T-helper 2 cell (primary cell): Measurements from ENCODE around the gene STARD8.
"Not testable (repeated sequence)": the region's sequence is repeated elsewhere in the genome, so short reads cannot be mapped to it uniquely, and the experiment has no call there.

Source experiments
- DNase-seq, 5 experiments: peaks; one replicate each; pipeline versions ENCODE4 v3.0.0 to v3.0.0-alpha.2; 2012 to 2022
- total RNA-seq, 2 donors: gene quantifications; one replicate each; lab custom pipeline; 2026; lab: John Stamatoyannopoulos, UW

STARD8 gene, protein sequence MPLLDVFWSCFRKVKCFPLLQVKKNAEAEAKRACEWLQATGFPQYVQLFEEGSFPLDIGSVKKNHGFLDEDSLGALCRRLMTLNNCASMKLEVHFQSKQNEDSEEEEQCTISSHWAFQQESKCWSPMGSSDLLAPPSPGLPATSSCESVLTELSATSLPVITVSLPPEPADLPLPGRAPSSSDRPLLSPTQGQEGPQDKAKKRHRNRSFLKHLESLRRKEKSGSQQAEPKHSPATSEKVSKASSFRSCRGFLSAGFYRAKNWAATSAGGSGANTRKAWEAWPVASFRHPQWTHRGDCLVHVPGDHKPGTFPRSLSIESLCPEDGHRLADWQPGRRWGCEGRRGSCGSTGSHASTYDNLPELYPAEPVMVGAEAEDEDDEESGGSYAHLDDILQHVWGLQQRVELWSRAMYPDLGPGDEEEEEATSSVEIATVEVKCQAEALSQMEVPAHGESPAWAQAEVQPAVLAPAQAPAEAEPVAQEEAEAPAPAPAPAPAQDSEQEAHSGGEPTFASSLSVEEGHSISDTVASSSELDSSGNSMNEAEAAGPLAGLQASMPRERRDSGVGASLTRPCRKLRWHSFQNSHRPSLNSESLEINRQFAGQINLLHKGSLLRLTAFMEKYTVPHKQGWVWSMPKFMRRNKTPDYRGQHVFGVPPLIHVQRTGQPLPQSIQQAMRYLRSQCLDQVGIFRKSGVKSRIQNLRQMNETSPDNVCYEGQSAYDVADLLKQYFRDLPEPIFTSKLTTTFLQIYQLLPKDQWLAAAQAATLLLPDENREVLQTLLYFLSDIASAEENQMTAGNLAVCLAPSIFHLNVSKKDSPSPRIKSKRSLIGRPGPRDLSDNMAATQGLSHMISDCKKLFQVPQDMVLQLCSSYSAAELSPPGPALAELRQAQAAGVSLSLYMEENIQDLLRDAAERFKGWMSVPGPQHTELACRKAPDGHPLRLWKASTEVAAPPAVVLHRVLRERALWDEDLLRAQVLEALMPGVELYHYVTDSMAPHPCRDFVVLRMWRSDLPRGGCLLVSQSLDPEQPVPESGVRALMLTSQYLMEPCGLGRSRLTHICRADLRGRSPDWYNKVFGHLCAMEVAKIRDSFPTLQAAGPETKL
- 0.62 to 1.0 reads per million in 2 donors for total RNA-seq

DNA sequence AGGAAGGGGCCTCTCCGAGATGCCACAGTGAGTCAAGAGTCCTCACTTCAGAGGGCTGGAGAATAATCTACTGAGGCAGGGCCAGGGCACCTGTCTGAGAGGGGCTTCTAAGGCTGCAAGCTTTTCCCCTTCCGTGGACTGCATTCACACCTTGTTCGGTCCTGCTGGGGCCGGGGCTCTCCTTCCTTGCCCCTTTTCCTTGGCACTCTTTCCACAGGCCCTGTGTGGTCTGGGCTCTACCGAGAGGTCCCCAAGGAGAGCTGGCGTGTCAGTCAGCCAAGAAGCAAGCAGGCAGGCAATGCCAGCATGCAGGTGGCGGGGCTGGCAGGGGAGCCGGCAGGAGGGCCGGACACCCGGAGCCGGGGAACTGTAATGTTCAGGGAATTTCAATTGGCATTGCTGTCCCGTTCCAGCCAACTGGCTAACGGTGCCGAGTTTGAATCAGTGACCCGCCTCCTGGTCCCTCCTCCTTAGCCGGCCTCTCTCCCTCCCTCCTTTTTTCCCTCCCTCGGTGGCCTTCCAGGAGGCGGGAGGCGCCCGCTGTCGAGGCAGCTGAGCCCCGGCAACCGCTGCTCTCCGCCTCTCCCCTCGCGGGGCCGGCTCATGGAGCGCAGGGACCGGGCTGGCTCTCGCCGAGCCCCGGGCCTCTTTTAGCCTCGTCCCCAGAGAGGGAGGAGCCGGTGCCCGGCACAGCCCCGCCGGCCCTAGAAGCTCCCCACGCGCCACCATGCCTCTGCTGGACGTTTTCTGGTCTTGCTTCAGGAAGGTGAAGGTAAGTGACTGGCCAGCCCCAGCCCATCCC, at the start of gene STARD8:
TSS of gene STARD8 (plus strand) at position 511 of the 802 bp plus-strand sequence. CDS start at position 728, 217 bp downstream.
- DNase-seq = no peak

- no peak for DNase-seq
Observed at GRCh38 chrX:68598841-68599240, 48.6 kb upstream of the STARD8 start.

GRCh38 chrX:68599256-68600152, 48.0 kb upstream of the STARD8 start:
- DNase-seq = no peak

DNA sequence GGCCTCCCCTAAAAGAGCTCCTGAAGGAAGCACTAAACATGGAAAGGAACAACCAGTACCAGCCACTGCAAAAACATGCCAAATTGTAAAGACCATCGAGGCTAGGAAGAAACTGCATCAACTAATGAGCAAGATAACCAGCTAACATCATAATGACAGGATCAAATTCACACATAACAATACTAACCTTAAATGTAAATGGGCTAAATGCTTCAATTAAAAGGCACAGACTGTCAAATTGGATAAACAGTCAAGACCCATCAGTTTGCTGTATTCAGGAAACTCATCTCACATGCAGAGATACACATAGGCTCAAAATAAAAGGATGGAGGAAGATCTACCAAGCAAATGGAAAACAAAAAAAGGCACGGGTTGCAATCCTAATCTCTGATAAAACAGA, 43.2 kb upstream of the STARD8 start:
- not testable (repeated sequence) for DNase-seq

DNA sequence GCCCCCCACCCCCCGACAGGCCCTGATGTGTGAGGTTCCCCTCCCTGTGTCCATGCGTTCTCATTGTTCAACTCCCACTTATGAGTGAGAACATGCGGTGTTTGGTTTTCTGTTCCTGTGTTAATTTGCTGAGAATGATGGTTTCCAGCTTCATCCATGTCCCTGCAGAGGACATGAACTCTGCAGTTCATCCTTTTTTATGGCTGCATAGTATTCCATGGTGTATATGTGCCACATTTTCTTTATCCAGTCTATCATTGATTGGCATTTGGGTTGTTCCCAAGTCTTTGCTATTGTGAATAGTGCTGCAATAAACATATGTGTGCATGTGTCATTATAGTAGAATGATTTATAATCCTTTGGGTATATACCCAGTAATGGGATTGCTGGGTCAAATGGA, 32.7 kb upstream of the STARD8 start:
- not testable (repeated sequence) for DNase-seq

GRCh38 chrX:68627986-68628385, 19.5 kb upstream of the STARD8 start:
- DNase-seq = no peak

GRCh38 chrX:68629936-68630335, 17.5 kb upstream of the STARD8 start:
- not testable (repeated sequence) for DNase-seq

GRCh38 chrX:68631336-68631735, 16.1 kb upstream of the STARD8 start:
- DNase-seq = no peak

- no peak for DNase-seq
Observed at GRCh38 chrX:68632491-68632890, 15.0 kb upstream of the STARD8 start.

GRCh38 chrX:68633981-68634380, 13.5 kb upstream of the STARD8 start:
- no peak for DNase-seq

DNA sequence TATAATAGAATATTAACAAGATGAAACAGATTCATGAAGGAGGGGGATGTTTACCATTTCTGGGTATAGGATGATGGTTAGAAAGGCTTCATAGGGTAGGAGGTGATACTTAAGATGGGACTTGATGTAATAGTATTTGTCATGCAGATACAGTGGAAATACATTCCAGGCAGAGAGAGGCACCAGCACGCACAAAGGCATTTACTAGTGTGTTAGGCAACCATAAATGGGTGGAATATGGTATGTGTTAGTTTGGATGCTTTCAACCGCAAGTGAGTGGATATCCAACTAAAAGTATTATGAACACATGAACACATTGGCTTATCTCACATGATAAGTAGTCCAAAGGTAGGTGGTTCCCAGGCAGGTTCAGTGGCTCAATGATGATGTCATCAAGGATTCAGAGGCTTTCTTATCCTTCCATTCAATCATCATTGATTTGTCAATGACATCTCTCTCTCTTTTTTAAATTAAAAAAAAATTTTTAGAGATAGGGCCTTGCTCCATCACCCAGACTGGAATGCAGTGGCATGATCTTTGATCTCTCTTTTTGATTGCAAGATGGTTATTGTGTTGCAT, 12.7 kb upstream of the STARD8 start:
- DNase-seq = no peak

DNA sequence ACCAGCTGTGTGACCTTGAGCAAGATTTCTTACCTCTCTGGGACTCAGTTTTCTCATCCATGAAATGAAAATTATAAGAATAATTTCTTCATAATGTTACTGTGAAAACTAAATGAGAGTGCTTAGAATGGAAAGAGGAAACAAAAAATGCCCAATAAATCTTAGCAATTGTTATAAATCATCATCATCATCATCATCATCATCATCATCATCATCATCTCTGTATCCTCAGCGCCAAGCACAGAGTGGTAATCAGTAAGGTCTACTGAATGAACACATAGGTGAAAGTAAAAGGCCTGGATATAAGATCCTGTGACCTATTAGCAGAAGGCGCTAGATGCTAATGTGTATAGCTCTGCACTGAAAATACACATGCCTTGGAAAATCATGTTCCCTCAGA, 6.8 kb upstream of the STARD8 start:
- no peak for DNase-seq

DNA sequence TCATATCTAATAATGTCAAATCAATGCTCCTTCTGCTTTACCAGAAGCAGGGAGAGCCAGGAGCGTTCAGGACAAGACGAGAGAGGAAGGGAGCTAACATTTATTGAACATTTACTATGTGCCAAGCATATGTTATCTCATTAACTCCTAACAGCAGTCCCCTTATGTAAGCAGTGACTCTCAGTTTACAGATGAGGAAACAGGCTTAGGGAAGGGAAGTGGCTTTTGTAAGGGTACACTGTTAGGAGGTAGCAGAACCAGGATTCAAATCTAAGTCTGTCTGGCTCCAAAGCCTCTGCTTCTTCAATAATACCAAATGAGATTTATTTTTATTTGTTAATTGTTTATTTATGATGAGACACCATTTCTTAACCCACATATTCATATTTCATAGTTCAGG, 2.6 kb upstream of the STARD8 start:
- no peak for DNase-seq

DNA sequence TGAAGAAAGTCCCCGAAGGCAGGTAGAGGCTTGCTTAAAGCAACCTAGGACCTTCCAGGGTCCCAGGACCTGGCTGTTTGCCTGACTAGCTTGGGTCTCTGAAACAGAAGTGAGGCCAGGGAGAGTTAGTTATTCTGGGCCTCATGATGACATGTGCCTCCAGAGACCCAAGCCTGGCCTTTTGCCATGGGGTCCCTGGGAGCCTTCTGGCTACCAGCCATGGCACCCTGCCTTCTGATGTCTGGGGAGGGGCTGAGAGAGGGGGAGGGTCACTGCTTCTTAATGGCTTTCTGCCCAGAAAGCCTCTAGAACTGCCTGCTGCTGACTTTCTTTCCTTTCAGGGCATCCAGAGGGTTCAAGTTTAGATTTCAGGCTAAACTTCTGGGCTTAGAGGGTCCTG, 1.0 kb upstream of the STARD8 start:
- no peak for DNase-seq

GRCh38 chrX:68648960-68649359, 1.5 kb downstream of the STARD8 start:
- no peak for DNase-seq

DNA sequence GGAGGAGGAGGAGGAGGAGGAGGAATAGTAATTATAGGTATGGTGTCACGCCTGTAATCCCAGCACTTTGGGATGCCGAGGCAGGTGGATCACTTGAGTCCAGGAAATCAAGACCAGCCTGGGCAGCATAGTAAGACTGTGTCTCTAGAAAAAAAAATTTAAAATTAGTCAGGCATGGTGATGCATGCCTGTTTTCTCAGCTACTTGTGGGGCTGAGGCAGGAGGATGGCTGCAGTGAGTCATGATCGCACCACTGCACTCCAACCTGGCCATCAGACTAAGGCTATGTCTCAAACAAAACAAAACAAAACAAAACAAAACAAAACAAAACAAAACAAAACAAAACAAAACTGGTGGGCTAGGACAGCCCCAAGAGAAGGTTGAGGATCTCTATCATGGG, 3.0 kb downstream of the STARD8 start:
- DNase-seq = no peak

DNA sequence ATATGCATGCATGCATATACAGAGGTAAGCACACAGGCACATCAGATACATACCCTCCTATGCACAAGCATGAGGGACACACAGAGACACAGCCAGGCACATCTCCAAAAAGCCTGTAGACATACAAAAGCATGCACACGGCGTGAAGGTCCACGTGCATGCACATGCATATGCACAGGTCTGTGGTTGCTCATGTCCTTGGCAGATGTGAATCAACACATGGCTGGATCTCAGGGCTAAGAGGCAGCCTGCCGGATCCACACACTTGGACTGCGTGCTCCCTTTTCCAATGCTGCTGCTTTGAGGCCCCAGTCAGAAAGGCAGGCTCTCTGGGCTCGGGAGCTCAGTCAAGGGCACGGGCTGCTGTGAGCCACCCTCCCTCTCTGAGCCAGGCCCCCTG, 3.6 kb downstream of the STARD8 start:
- DNase-seq = no peak

- peak in 1 of 5 experiments; percentile 9 for DNase-seq
Observed at GRCh38 chrX:68652326-68653170, 5.1 kb downstream of the STARD8 start.

DNA sequence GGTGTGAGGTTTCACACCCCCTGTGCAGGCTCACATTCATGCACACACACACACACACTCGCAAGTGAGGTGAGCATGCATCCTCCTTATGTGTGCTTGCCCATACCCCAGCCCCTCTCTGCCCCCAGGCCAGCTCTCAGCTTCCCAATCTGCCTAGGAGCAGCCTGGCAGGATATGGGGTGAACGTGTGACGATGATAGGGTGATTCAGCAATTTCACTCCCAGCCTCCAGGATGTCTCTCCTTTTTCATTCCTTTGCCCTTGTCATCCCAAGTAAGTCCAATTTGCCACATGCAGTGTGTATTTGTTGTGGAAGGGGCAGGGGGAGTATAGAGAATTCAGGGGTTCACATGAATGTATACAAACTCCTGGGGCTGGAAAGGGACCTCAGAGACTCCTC, 7.2 kb downstream of the STARD8 start:
- DNase-seq = no peak

- DNase-seq = not testable (repeated sequence)
Observed at GRCh38 chrX:68656473-68656872, 9.0 kb downstream of the STARD8 start.
